Cardiac fibroblast (primary cell): Measurements from ENCODE around the gene CECR2.

Experiments
- DNase-seq, 2 donors: peaks; one replicate each; pipeline versions ENCODE4 v3.0.0 to v3.0.0-alpha.2; 2010; ENCODE audit warnings: low read depth in 2 of 2
- H3K4me3 ChIP-seq, 2 donors: replicated peaks in 1 of 2; 1 replicate in 1 of 2; 2 replicates in 1 of 2; pipeline ENCODE4 v1.5.1; 2011; ENCODE audit warnings: low read depth in 2 of 2, low read length in 2 of 2, mild to moderate bottlenecking in 2 of 2, moderate library complexity in 1 of 2
- TF ChIP-seq, protein P1 (sequence below): IDR thresholded peaks from one replicate; pipeline ENCODE4 v1.5.1; 2011; ENCODE audit warnings: low read depth, mild to moderate bottlenecking, low read length, inconsistent platforms

Gene CECR2

DNA sequence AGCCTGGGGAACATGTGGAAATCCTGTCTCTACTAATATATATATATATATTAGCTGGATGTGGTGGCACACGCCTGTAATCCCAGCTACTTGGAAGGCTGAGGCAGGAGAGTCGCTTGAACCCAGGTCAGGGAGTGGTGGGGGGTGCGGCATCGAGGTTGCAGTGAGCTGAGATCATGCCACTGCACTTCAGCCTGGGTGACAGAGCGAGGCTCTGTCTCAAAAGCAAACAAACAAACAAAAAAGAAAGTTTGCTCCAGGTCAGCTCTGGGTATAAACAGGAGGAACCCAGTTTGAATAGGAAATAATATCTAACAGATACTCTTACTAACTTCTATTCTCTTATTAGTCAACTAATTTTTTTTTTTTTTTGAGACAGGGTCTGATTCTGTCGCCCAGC lies 34.3 kb upstream of the CECR2 start:
- H3K4me3 ChIP-seq: no peak overlapping the region
- TF ChIP-seq, protein P1, sequence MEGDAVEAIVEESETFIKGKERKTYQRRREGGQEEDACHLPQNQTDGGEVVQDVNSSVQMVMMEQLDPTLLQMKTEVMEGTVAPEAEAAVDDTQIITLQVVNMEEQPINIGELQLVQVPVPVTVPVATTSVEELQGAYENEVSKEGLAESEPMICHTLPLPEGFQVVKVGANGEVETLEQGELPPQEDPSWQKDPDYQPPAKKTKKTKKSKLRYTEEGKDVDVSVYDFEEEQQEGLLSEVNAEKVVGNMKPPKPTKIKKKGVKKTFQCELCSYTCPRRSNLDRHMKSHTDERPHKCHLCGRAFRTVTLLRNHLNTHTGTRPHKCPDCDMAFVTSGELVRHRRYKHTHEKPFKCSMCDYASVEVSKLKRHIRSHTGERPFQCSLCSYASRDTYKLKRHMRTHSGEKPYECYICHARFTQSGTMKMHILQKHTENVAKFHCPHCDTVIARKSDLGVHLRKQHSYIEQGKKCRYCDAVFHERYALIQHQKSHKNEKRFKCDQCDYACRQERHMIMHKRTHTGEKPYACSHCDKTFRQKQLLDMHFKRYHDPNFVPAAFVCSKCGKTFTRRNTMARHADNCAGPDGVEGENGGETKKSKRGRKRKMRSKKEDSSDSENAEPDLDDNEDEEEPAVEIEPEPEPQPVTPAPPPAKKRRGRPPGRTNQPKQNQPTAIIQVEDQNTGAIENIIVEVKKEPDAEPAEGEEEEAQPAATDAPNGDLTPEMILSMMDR: no peak
- DNase-seq: no peak

DNA sequence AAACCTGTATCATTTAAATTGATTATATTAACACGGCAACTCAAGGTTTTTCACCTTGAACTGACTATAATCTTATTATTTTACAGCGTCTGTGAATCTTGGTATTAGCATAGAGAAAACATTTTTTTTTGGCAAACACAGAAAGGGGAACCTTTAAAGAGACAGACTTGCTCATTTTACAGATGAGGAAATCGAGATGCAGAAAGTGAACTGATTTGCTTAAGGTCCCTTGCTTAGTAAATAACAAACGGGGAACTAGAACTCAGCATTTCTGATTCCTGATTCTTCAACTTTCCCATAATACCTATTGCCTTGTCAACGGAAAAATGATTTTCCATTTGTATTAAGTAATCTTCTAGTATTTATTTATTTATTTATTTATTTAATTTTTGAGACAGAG lies 33.2 kb upstream of the CECR2 start:
- TF ChIP-seq, protein P1: no peak
- no peak overlapping the region for H3K4me3 ChIP-seq
- no peak for DNase-seq

DNA sequence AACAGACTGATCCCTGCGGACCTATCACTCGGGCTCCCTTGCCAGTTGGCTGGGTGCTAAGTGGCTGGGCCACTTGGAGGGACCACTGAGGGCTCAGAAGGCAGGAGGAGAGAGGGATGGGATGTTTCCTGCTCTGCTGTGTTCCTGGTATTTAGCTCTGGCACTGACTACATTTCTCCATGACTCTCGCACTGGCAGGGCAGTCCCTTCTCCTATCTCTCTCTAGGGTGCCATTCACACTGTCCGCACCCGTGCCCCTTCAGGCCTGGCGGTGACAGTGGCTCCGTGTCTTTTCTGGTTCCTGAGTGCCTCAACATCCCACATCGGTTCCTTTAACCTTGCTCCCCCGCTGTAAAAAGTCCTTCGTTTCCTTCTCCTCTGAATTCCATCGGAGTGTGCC lies 31.6 kb upstream of the CECR2 start:
- TF ChIP-seq, protein P1: no peak
- no peak for DNase-seq
- H3K4me3 ChIP-seq: no peak overlapping the region

DNA sequence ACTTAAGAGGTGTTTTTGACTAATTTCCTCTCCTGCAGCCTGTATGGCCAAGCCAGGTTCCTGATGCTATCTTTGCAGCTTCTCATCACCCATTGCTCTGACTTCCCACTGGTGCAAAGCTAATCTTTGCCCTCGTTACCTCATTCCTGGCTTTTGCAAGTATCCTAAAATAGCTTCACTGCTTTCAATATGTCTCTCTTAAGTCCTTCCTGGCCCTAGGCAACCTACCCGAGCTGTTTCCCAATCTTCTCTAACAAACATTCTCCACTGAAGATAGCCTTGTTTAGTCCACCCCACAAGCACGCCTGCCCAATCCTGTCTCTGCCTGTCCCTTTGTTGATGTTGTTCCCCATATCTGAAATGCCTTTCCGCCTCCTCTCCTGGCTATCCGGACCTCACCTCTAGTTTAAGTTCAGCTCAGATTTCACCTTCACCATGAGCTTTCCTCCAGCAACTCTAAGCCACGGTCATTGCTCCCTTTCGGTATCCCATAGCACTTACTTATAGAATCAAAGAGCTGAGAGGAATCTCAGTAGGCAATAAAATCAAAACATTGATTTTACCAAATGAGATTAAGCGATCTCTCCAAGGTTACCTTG lies 30.1 kb upstream of the CECR2 start:
- H3K4me3 ChIP-seq: no peak overlapping the region
- peak; percentile 3 to 48 for DNase-seq
- TF ChIP-seq, protein P1: no peak

DNA sequence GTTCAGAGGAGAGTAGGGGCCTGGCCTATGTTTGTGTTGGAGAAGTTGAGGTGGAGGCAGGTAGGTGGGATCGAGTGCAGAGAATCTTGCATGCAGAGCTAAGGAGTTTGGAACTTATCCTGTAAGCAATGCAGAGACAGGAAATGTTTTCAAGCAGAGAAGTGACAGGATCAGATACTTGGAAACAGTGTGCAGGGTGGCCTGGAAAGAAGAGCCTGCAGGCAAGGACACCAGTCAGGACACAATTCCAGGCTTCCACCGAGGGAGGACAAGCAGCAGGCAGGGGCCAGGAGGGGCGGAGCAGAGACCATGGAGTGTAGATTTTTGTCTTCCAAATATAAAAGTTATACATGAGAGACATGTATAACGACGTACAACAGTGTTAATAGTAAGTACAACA lies 26.9 kb upstream of the CECR2 start:
- no peak for DNase-seq
- TF ChIP-seq, protein P1: no peak
- no peak overlapping the region for H3K4me3 ChIP-seq

DNA sequence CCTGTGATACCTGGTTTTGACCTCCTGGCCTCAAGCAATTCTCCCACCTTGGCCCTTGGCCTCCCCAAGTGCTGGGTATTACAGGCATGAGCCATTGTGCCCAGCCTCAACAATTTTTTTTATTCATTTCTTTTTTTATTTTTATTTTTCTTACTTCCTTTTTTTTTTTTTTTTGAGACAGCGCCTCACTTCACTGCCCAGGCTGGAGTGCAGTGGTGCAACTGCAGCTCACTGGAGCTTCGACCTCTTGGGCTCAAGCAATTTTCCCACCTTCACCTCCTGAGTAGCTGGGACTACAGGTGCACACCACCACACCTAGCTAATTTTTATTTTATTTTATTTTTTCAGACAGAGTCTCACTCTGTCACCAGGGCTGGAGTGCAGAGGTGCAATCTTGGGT lies 25.5 kb upstream of the CECR2 start:
- TF ChIP-seq, protein P1: no peak
- DNase-seq: no peak
- H3K4me3 ChIP-seq: no peak overlapping the region

DNA sequence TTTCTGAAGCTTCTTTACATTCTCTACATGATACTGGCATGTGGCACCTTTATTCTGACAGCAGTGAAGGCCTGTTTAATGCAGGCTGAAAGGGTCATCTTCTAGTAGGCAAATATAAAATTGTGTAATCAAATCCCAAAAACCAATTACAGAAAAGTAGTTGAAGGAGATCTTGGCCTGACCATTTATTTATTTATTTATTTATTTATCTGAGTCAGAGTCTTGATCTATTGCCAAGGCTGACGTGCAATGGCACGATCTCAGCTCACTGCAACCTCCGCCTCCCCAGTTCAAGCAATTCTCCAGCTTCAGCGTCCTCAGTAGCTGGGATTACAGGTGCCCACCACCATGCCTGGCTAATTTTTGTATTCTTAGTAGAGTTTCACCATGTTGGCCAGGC lies 22.7 kb upstream of the CECR2 start:
- no peak overlapping the region for H3K4me3 ChIP-seq
- TF ChIP-seq, protein P1: no peak
- DNase-seq: peak; percentile 51 to 72
